ENCODE measurements around the gene CAMK1D. TPM values are rescaled to one million over a fixed set of nuclear protein-coding genes. Genes with fewer than 3 reads are reported as not detected.

Gene CAMK1D
- polyA plus RNA-seq, 1 of the 3 experiments (the other 2 are of a cell fraction), result 4.1 TPM

DNA sequence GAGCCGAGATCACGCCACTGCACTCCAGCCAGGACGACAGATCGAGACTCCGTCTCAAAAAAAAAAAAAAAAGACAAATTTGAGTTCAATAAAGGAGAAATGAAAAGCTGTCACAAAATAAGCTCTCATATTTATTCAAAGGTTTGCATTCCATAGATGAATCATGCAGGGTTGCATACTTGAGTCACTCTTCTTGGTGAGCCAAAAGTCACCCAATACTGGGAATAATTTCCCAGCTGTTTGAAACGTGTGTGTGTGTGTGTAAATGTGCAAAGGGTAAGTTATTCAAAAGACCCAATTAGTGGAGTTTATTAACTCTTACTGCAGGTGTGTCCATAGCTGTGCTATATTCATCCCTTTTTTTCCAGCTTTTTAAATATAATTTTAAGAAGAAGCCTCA, 354.5 kb downstream of the CAMK1D start (continued):
- TF ChIP-seq YY1 (IDR thresholded peaks at IDR 0.05; ENCODE audit: low read depth), result no peak
- TF ChIP-seq, protein P1, sequence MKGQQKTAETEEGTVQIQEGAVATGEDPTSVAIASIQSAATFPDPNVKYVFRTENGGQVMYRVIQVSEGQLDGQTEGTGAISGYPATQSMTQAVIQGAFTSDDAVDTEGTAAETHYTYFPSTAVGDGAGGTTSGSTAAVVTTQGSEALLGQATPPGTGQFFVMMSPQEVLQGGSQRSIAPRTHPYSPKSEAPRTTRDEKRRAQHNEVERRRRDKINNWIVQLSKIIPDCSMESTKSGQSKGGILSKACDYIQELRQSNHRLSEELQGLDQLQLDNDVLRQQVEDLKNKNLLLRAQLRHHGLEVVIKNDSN (IDR thresholded peaks at IDR 0.05; ENCODE audit: borderline replicate concordance, low read depth), result no peak
- TF ChIP-seq EZH2phosphoT487 (IDR thresholded peaks at IDR 0.05; ENCODE audit: borderline replicate concordance, low read depth), result no peak
- peak; percentile 78; the same call in 1 of the 2 replicates for TF ChIP-seq NFIC (IDR thresholded peaks at IDR 0.05; ENCODE audit: borderline replicate concordance)
- no peak for TF ChIP-seq ELF1 (IDR thresholded peaks at IDR 0.05)
- no peak for TF ChIP-seq NRF1 (IDR thresholded peaks at IDR 0.05; ENCODE audit: low read depth, low read length)
- TF ChIP-seq, protein P2, sequence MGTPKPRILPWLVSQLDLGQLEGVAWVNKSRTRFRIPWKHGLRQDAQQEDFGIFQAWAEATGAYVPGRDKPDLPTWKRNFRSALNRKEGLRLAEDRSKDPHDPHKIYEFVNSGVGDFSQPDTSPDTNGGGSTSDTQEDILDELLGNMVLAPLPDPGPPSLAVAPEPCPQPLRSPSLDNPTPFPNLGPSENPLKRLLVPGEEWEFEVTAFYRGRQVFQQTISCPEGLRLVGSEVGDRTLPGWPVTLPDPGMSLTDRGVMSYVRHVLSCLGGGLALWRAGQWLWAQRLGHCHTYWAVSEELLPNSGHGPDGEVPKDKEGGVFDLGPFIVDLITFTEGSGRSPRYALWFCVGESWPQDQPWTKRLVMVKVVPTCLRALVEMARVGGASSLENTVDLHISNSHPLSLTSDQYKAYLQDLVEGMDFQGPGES (IDR thresholded peaks at IDR 0.05; ENCODE audit: low read depth, low read length), result no peak
- TF ChIP-seq GATA2 (CRISPR knock-in tag; IDR thresholded peaks at IDR 0.05), result no peak
- TF ChIP-seq RXRA (IDR thresholded peaks at IDR 0.05; ENCODE audit: borderline replicate concordance, low read depth), result peak; percentile 46; the same call in 1 of the 2 replicates
- TF ChIP-seq, protein P3, sequence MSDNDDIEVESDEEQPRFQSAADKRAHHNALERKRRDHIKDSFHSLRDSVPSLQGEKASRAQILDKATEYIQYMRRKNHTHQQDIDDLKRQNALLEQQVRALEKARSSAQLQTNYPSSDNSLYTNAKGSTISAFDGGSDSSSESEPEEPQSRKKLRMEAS (IDR thresholded peaks at IDR 0.05; ENCODE audit: low read depth), result peak; percentile 35; the same call in 1 of the 2 replicates
- TF ChIP-seq, protein P4, sequence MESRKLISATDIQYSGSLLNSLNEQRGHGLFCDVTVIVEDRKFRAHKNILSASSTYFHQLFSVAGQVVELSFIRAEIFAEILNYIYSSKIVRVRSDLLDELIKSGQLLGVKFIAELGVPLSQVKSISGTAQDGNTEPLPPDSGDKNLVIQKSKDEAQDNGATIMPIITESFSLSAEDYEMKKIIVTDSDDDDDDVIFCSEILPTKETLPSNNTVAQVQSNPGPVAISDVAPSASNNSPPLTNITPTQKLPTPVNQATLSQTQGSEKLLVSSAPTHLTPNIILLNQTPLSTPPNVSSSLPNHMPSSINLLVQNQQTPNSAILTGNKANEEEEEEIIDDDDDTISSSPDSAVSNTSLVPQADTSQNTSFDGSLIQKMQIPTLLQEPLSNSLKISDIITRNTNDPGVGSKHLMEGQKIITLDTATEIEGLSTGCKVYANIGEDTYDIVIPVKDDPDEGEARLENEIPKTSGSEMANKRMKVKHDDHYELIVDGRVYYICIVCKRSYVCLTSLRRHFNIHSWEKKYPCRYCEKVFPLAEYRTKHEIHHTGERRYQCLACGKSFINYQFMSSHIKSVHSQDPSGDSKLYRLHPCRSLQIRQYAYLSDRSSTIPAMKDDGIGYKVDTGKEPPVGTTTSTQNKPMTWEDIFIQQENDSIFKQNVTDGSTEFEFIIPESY (IDR thresholded peaks at IDR 0.05; ENCODE audit: borderline replicate concordance, low read depth), result no peak
- TF ChIP-seq SIN3A (IDR thresholded peaks at IDR 0.05; ENCODE audit: borderline replicate concordance, low read depth, low read length), result no peak

DNA sequence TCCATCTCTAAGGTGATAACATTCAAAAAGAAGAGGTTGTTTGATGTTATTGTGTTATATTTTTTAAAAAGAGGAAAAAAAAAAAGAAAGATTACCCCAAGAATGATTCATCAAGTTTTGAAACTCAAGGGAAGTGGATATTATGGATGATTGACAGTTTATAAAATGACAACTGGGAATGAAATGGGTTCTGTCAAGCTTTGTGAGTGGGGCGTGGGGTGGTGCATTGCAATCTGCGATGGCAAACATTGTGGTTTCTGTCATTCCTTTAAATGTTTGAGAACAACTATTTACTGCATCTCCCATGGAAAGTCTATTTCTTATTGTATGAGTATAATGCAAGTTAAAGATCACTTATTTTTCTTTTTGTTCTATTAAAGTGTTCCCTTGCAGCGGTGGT, 355.1 kb downstream of the CAMK1D start:
- no peak for DNase-seq
- ChIA-PET CTCF (interaction anchor here (1.5 to 9.8 kb wide), 3 partner anchors 198 to 441 kb away, joined by 3 to 111 read pairs (median 7); no protein-coding TSS in a partner anchor), POLR2A (no interaction called here)
- Histone ChIP-seq H3K9me3 (no peaks in the 10 kb centered on the region), H3K27me3 (ENCODE audit: insufficient read depth) (no peaks in the 10 kb centered on the region), H3K4me2 (peak overlapping the region; percentile 45; the same call in 1 of the 2 replicates), H4K20me1 (ENCODE audit: insufficient read depth) (no peaks in the 10 kb centered on the region), H3F3A (replicated peaks; ENCODE audit: insufficient read depth) (peaks cover 30% of the 10 kb centered on the region), H3K27ac (ENCODE audit: low read depth in 2 of 2, low read length in 1 of 2) (peak overlapping the region; percentile 64 to 92; a peak in 3 of 4 replicates), H3K4me1 (ENCODE audit: control insufficient read depth in 1 of 2, insufficient read depth in 2 of 2, low read depth in 1 of 2, low read length in 1 of 2) (peaks cover 18 to 56% of the 10 kb centered on the region in 2 experiments), H2AFZ (ENCODE audit: low read depth) (no peak overlapping the region), H3K9me2 (no peaks in the 10 kb centered on the region), H3K4me3 (ENCODE audit: low read depth in 2 of 2, low read length in 1 of 2) (no peak overlapping the region), H3K36me3 (replicated peaks in 1 of 2; ENCODE audit: control insufficient read depth in 1 of 2, insufficient read depth in 2 of 2, low read length in 1 of 2) (no peaks in the 10 kb centered on the region), H3K9ac (0 out of 2 replicates have a peak overlapping the region, but pooled peaks have one; percentile 12), H3K79me2 (ENCODE audit: insufficient read depth) (no peaks in the 10 kb centered on the region)
- WGBS (ENCODE audit: low lambda C conversion rate), result 90% methylated on average over 3 of the region's 3 CpGs
- TF ChIP-seq, protein P4 (IDR thresholded peaks at IDR 0.05; ENCODE audit: borderline replicate concordance, low read depth), result no peak
- TF ChIP-seq, protein P5, sequence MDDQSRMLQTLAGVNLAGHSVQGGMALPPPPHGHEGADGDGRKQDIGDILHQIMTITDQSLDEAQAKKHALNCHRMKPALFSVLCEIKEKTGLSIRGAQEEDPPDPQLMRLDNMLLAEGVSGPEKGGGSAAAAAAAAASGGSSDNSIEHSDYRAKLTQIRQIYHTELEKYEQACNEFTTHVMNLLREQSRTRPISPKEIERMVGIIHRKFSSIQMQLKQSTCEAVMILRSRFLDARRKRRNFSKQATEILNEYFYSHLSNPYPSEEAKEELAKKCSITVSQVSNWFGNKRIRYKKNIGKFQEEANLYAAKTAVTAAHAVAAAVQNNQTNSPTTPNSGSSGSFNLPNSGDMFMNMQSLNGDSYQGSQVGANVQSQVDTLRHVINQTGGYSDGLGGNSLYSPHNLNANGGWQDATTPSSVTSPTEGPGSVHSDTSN (IDR thresholded peaks at IDR 0.05), result peak; percentile 58

Data from SK-N-SH (cell line).